Central memory CD8-positive, alpha-beta T cell (primary cell): ENCODE data around the gene SV2A.
A peak's percentile ranks its signal among the peaks of the same experiment; 100 is the strongest.
"Not testable (repeated sequence)": the region's sequence is repeated elsewhere in the genome, so short reads cannot be mapped to it uniquely, and the experiment has no call there.

Experiments used
- ATAC-seq: fragments of 150-1000 bp; cut with Tn5 transposase; replicated peaks from 2 replicates; pipeline ENCODE4 v1.10.0; 2022; ENCODE audit warnings: mild to moderate bottlenecking, moderate FRiP score, moderate number of reproducible peaks; ENCODE audit not compliant: poor library complexity, severe bottlenecking; ENCODE audit errors: extremely low read depth
- DNase-seq, 2 donors: peaks; one replicate each; pipeline ENCODE4 v3.0.0; 2021; ENCODE audit warnings: low spot score in 2 of 2
- H3K27ac Mint-ChIP-seq: one replicate; pipeline ENCODE4 v1.8.0; 2022; ENCODE audit warnings: low read depth, mild to moderate bottlenecking, moderate library complexity, mixed read lengths
- H3K27me3 Mint-ChIP-seq: one replicate; pipeline ENCODE4 v1.8.0; 2022; ENCODE audit warnings: mixed read lengths
- H3K36me3 Mint-ChIP-seq: one replicate; pipeline ENCODE4 v1.8.0; 2022; ENCODE audit warnings: mild to moderate bottlenecking, moderate library complexity, mixed read lengths; ENCODE audit not compliant: insufficient read depth
- H3K4me1 Mint-ChIP-seq: one replicate; pipeline ENCODE4 v1.8.0; 2022; ENCODE audit warnings: mixed read lengths
- H3K4me3 Mint-ChIP-seq: one replicate; pipeline ENCODE4 v1.8.0; 2022; ENCODE audit warnings: mild to moderate bottlenecking, moderate library complexity, mixed read lengths
- H3K9me3 Mint-ChIP-seq: one replicate; pipeline ENCODE4 v1.8.0; 2022; ENCODE audit warnings: mixed read lengths

The SV2A gene

DNA sequence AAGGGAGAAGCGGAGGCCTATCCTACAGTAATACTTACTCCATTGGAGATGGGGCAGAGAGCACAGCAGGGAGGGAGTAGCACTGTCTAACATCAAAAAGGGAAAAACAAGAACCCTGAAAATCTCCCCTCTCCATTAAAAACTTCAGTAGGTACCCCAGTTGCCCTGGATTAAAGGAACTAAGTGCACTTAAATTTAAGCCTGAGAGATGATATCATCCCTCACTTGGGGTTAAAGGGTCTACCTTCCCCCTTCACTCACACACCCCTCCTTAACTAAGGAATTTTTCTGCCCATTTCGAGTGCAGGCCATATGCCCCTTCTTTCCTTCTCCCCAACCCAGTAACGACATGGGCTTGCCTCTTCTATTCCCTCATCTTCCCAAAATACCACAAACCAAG is 22.8 kb upstream of the SV2A start:
- Mint-ChIP-seq H3K9me3 (no peaks in the 10 kb centered on the region), H3K27me3 (no peaks in the 10 kb centered on the region), H3K4me1 (peaks cover 6% of the 10 kb centered on the region), H3K36me3 (peaks cover 3% of the 10 kb centered on the region), H3K4me3 (no peak overlapping the region), H3K27ac (peak overlapping the region; percentile 74)
- ATAC-seq (no peak), DNase-seq (no peak)

DNA sequence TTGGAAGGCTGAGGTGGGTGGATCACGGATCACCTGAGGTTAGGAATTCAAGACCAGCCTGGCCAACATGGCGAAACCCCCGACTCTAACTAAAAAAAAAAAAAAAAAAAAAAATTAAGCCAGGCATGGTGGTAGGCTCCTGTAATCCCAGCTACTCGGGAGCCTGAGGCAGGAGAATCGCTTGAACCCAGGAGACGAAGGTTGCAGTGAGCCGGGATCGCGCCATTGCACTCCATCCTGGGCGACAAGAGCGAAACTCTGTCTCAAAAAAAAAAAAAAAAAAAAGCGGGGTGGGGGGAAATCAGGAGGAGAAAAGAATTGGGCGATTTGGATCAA is 21.0 kb upstream of the SV2A start:
- H3K36me3 Mint-ChIP-seq, H3K27ac Mint-ChIP-seq, H3K4me1 Mint-ChIP-seq, ATAC-seq, H3K27me3 Mint-ChIP-seq, H3K9me3 Mint-ChIP-seq, DNase-seq, H3K4me3 Mint-ChIP-seq: not testable (repeated sequence)

DNA sequence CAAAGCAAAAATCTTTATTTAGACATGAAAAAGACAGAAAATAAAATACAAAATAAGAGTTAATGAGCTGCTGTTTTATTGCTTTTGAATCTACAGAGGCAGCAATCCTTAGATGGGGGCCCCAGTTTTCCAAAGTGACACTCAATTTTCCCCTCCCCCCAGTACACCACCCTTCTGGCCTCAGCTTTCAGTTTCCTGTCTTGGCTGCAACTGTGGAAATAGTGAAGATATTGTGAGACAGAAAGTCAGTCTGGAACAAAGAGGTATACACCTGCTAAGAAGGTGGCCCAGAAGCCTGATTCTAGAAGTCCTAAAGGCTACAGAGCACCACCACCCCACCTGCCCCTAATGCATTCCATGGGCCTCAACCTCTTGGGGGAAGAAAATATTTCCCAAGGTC is 20.1 kb upstream of the SV2A start:
- ATAC-seq = no peak
- H3K27me3 Mint-ChIP-seq = peaks cover 13% of the 10 kb centered on the region
- no peaks in the 10 kb centered on the region for H3K9me3 Mint-ChIP-seq
- no peak for DNase-seq
- no peak overlapping the region for H3K27ac Mint-ChIP-seq
- peaks cover 5% of the 10 kb centered on the region for H3K36me3 Mint-ChIP-seq
- peaks cover 6% of the 10 kb centered on the region for H3K4me1 Mint-ChIP-seq
- no peak overlapping the region for H3K4me3 Mint-ChIP-seq

GRCh38 chr1:149936992-149937705 is 19.5 kb upstream of the SV2A start:
- ATAC-seq (no peak), DNase-seq (no peak)
- H3K9me3 Mint-ChIP-seq = no peaks in the 10 kb centered on the region
- no peak overlapping the region for H3K27ac Mint-ChIP-seq
- H3K4me3 Mint-ChIP-seq = no peak overlapping the region
- H3K27me3 Mint-ChIP-seq = peaks cover 15% of the 10 kb centered on the region
- H3K36me3 Mint-ChIP-seq = peaks cover 5% of the 10 kb centered on the region
- peaks cover 6% of the 10 kb centered on the region for H3K4me1 Mint-ChIP-seq

- ATAC-seq = no peak
- Mint-ChIP-seq H3K4me3 (no peak within 1 kb of the TSS), H3K4me1 (peaks cover 6% of the 10 kb centered on the region), H3K27me3 (peaks cover 23% of the 10 kb centered on the region), H3K36me3 (peaks cover 5% of the 10 kb centered on the region), H3K9me3 (no peaks in the 10 kb centered on the region), H3K27ac (no peak within 1 kb of the TSS)
- no peak for DNase-seq
These were observed 18.7 kb upstream of the SV2A start, which contains the start of gene MTMR11 for GRCh38 chr1:149936170-149936991. TSS of gene MTMR11 (minus strand) at chr1:149936879. CDS start at chr1:149936647, 232 bp downstream.

GRCh38 chr1:149934356-149934755 is 16.7 kb upstream of the SV2A start:
- Mint-ChIP-seq H3K36me3 (peaks cover 5% of the 10 kb centered on the region), H3K4me3 (no peak overlapping the region), H3K27ac (no peak overlapping the region), H3K4me1 (peaks cover 6% of the 10 kb centered on the region), H3K9me3 (no peaks in the 10 kb centered on the region), H3K27me3 (peaks cover 29% of the 10 kb centered on the region)
- no peak for DNase-seq
- ATAC-seq = no peak

DNA sequence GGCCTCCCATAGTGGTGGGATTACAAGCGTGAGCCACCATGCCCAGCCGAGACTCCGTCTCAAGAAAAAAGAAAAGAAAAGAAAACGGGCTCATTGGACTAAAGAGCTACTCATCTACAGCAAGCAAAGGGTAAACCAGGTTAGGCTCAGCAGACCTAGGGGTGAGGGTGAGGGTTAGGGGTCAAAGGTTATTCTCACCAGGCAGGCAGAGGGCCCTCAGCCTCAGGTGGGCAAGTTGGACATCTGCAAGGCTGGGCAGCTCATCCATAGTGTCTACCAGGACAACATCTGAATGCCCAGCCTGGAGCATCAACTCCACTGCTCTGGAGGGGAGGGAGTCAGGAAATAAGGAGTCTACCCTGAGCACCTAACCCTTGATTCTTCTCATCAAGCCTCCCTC is 15.6 kb upstream of the SV2A start:
- no peak for ATAC-seq
- H3K27me3 Mint-ChIP-seq = peaks cover 29% of the 10 kb centered on the region
- no peak overlapping the region for H3K4me3 Mint-ChIP-seq
- H3K27ac Mint-ChIP-seq = no peak overlapping the region
- peaks cover 5% of the 10 kb centered on the region for H3K4me1 Mint-ChIP-seq
- DNase-seq = no peak
- H3K9me3 Mint-ChIP-seq = no peaks in the 10 kb centered on the region
- H3K36me3 Mint-ChIP-seq = peaks cover 3% of the 10 kb centered on the region

- ATAC-seq = no peak
- Mint-ChIP-seq H3K27ac (no peak overlapping the region), H3K4me1 (peaks cover 12% of the 10 kb centered on the region), H3K36me3 (peaks cover 6% of the 10 kb centered on the region), H3K4me3 (no peak overlapping the region), H3K9me3 (no peaks in the 10 kb centered on the region), H3K27me3 (peaks cover 29% of the 10 kb centered on the region)
- DNase-seq = no peak
These were observed 14.8 kb upstream of the SV2A start for GRCh38 chr1:149932474-149932873.

GRCh38 chr1:149931212-149931790 is 13.7 kb upstream of the SV2A start:
- Mint-ChIP-seq H3K27ac (no peak overlapping the region), H3K9me3 (no peaks in the 10 kb centered on the region), H3K4me3 (no peak overlapping the region), H3K36me3 (peaks cover 6% of the 10 kb centered on the region), H3K27me3 (peaks cover 29% of the 10 kb centered on the region), H3K4me1 (peaks cover 17% of the 10 kb centered on the region)
- ATAC-seq (no peak), DNase-seq (no peak)

DNA sequence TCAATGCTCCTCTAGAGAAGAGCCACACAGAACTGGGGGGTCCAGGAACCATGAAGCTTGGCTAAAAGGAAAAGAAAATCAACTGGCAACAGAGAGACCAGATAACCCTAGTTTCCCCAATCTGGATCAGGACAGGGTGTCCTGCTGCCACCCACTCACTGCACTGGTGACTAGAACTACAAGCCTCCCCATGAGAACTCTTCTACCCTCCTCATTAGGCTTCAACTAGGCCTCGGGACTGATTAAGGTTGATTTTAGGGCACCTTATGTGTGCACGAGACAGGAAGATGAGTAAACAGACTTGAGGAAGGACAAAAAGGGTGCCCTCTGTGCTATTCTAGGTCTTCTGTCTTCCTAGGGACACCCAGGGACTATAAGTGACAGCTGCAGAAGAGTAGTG is 12.2 kb upstream of the SV2A start:
- DNase-seq (no peak), ATAC-seq (no peak)
- Mint-ChIP-seq H3K27ac (peak overlapping the region; percentile 93), H3K4me1 (peaks cover 31% of the 10 kb centered on the region), H3K36me3 (peaks cover 20% of the 10 kb centered on the region), H3K9me3 (no peaks in the 10 kb centered on the region), H3K27me3 (peaks cover 29% of the 10 kb centered on the region), H3K4me3 (no peak overlapping the region)

DNA sequence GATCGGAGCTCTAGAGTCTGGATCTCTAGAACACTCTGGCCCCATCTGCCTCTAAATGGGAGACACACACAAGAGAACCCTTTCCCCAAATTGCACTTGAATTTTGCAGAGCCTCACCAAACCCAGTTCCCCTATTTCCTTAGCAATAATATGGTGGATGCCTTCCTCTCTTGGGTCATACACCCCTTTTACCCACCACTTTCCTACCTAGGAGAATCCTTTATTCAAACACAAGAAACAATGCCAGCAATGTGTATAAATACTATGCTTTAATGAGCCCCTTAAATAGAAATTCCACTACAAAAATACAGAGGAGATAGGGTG is 10.7 kb upstream of the SV2A start:
- Mint-ChIP-seq H3K27ac (peak overlapping the region; percentile 93), H3K9me3 (no peaks in the 10 kb centered on the region), H3K4me1 (peaks cover 45% of the 10 kb centered on the region), H3K4me3 (peak overlapping the region; percentile 96), H3K36me3 (peaks cover 27% of the 10 kb centered on the region), H3K27me3 (peaks cover 20% of the 10 kb centered on the region)
- ATAC-seq (no peak), DNase-seq (no peak)

DNA sequence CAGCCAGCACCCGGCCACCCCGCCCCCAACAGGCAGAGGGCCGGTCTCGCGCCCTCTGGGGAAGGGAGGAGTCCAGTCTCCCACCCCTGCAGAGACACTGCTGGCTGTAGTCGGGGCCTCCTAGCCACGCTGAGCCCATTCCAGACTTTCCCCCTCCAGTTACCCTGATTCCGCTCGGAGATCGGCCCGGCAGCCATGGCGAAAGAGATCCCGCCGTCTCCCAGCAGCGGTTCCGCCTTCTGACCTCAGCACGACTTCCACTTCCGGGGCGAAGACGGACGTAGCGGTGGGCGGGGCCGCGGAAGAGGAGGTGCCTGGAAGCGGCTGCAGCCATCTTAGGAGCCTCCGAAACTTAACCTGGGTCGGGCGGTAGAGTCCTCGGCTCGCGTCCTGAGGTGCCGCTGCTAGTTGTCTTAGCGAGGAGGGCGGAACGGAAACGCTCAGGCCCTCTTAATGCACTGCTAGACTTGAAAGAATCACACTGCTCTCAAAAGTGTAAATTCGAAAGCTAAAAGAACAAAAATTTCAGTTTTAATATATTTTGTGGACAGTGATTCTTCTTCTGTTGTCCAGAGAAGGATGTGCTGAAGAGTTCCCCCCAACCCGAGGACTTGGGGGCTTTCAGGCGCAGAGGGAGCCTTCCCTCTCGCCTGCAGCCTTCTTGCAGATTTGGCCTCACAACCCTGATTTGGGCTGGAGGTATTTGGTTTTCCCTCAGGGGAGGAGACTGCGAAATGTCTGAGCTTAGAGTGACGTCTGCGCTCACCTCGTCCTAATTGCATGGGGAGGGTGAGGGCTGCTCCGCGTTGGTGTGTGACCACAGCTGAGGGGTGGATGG is 10.1 kb upstream of the SV2A start, which contains the start of gene SF3B4:
SF3B4 (minus strand) TSS at position 241 of the 838 bp plus-strand sequence; CDS start at position 197, 44 bp downstream.
- peaks cover 49% of the 10 kb centered on the region for H3K4me1 Mint-ChIP-seq
- no peaks in the 10 kb centered on the region for H3K9me3 Mint-ChIP-seq
- peak within 1 kb of the TSS; percentile 96 for H3K4me3 Mint-ChIP-seq
- DNase-seq (peak; percentile 88 to 94), ATAC-seq (peak; percentile 94)
- peaks cover 16% of the 10 kb centered on the region for H3K27me3 Mint-ChIP-seq
- peak within 1 kb of the TSS; percentile 93 for H3K27ac Mint-ChIP-seq
- peaks cover 30% of the 10 kb centered on the region for H3K36me3 Mint-ChIP-seq
